HG02759 (cell line): ENCODE data around the gene TMEM132E.

Experiments
- ATAC-seq: cut with Tn5 transposase; IDR thresholded peaks from one replicate; pipeline ENCODE4 v1.9.1; 2021; ENCODE audit warnings: mild to moderate bottlenecking, moderate library complexity; ENCODE audit not compliant: unreplicated experiment

The TMEM132E gene

GRCh38 chr17:34656801-34657200 is 77.4 kb downstream of the TMEM132E start:
- ATAC-seq = no peak

DNA sequence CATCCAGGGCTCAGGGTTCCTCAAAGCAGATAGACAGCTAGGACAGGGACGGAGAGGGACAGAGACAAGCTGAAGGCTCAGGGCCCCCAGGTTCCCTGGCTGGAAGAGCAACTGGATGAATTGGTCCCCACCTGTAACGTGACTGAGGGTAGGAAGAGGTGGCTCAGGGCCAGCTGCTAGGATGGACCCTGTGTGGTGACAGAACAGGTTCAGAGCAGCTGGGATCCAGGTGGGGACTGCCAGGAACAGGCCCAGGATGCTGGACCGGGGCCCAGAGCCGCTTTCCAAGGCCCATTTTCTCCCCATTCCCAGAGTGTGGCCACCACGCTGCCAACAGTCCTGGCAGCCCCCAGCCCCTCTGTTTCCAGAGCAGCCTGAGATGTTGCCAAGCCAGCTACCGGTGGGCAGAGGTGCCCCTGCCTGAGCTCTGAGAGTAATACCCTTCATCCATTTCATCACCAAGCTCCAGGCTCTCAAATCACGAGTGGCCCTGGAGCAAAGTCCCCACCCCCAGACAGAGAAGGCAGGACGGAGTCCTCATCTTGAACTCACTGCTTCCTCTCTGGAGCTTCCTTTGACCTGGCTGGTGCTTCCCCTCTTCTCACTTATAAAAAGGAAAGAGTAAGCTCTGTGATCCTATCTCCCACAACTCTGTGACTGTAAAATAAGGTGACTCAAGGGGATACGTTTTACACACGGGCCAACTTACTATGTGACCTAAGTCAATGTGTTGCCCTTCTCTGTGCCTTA is 79.6 kb downstream of the TMEM132E start:
- no peak for ATAC-seq

DNA sequence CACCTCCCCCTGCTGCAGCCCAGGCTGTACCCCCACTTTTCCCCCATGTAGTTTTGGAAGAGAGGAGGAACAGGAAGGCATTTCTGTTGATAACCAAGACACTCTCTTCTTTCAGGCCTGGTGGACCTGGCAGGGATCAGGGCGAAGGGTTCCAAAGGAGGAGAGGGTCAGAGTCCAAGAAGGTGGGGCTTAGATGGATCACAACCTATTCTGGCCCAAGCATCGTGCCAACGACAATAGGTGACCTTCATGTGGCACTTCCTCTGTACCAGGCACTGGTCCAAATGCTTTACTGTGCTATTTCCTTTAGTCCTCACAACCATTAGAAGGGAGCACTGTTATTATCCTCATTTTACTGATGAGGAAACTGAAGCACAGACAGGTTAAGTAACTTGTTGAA is 84.3 kb downstream of the TMEM132E start:
- no peak for ATAC-seq

DNA sequence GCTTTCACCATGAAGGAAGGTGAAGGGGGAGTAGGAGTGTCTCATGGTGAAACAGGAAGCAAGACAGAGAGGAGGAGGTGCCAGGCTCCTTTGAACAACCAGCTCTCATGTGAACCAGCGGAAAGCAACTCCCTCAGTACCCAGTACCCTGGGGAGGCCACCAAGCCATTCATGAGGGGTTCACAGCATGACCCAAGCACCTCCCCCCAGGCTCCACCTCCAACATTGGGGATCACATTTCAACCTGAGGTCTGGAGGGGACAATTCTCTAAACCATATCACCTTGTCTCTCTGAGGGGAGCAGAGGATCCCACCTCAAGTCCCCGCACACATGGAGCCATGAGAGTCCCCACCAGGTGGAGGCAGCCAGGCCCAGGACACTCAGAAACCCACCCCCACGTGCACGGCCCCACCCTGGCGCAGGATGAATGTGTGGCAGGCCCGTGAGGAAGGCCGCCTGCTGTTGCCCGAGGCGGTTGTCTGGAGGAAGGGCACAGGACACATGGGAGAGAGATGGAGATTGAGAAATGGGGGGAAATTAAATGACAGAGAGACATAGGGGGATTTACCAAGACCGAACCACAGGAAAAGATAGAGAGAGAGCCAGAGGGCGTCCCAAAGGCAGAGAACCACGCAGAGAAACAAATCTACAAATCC is 85.9 kb downstream of the TMEM132E start:
- no peak for ATAC-seq

GRCh38 chr17:34665819-34666763 is 86.7 kb downstream of the TMEM132E start:
- ATAC-seq = no peak

DNA sequence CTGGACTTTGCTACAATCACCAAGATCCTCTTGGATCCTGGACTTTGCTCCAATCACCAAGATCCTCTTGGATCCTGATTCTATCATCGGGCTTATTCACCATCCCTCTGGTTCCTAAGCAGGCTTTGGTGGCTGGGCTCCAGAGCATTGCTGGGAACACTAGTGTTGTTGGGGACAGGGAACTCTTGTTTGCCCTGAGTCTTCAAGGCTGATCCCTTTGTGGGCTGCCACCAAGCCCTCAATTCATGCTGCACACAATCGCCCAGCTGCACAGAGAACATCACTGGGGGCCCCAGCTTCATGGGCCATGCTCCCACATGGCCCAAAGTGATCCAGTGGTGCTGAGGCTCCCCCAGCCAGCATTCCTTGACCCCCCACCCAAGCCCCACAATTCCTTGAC is 88.3 kb downstream of the TMEM132E start:
- ATAC-seq = no peak

DNA sequence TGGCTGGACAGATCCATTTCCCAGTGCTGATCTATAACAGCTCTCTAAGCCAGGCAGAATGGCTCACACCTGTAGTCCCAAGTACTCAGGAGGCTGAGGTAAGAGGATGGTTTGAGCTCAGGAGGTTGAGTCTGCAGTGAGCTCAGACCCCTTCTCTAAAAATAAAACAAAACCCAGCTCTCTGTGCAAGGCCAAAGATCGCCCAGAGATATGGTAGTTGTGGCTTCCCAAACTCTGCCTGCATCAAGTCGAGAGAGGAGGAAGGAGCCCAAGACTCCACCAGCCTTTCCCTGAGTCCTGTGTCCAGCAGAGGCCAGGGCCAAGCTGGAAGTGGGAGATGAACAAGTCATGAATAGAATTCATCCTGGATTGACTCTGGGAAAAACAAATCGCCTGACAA is 88.8 kb downstream of the TMEM132E start:
- ATAC-seq = no peak

GRCh38 chr17:34669511-34669910 is 90.1 kb downstream of the TMEM132E start:
- no peak for ATAC-seq

DNA sequence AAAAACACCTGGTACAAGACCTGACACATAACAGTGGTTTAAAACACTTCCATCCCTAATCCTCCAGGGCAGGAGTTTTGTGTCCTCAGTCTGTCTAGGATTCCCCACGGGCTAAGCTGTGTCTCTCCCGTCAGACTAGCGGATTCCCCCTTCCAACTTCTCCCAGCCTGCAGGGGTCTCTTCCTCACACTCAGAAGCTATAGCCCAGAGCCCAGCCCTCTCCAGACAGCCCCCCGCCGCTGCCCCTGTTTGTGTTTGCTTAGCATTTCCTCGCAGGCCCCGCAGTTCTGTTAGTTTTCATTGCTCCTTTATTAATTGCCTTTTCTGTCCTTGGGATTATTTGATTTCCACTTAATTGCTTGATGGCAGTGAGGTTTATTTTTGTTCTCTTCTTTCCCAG is 91.2 kb downstream of the TMEM132E start:
- ATAC-seq = no peak

GRCh38 chr17:34671191-34671590 is 91.8 kb downstream of the TMEM132E start:
- no peak for ATAC-seq

- no peak for ATAC-seq
Measured at GRCh38 chr17:34672176-34672785, 92.9 kb downstream of the TMEM132E start.

GRCh38 chr17:34673516-34673915 is 94.1 kb downstream of the TMEM132E start:
- no peak for ATAC-seq

DNA sequence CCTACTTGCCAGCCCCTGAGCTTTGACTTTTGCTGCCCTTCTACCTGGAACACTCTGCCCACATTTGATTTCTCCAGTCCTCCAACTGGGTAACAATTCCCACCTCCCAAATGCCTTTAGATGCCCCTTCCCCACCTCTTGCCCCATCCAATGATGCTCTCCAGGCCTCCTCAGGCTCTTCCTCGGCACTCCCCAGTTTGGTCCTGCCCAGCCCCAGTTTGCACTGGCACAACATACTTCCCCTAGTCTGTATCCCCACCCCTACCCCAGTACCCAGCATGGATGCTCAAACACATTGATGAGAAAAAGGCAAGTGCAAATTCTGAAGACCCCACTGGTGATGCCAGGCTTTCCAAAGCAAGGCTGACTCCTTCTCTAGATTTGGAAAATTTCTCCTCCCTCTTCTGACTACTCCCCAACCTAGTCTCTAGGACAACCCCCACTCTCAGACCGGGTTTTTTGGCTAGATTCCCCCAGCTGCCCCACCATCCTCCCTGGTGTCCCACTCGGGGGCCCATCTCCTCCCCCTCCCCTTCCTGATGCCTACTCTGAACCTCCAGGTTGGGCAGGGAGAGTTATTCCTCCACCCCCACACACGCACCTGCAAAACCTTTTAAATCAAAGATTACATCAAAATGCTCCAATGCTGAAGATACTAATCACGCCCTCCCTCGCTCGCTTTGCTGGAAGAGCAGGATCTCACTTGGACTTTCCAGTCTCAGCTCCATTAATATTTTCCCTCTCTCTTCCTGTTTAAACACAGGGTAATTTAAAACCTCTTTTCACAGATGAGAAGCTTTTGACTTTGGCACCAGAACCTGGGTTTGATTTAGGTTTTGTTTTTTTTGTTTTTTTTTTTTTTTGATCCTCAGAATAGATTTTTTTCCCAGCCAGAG is 94.9 kb downstream of the TMEM132E start:
- ATAC-seq = no peak

DNA sequence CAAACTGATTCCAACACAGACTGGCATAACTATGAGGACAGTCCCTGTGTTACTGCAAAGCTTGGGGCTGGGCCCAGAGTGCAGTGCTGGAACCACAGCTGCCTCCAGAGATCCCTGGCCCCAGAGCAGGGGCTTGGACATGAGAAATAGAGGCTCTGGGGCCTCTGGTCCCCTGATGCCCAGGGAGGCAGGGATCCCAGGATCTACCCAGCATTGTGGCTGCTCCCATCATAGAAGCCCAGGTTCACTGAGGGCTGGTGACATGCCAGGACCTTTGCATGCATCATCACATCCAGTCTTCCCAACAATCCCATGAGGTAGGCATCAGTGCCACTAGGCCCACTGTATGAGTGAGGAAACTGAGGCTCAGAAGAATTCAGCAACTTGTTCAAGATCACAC is 95.8 kb downstream of the TMEM132E start:
- no peak for ATAC-seq

DNA sequence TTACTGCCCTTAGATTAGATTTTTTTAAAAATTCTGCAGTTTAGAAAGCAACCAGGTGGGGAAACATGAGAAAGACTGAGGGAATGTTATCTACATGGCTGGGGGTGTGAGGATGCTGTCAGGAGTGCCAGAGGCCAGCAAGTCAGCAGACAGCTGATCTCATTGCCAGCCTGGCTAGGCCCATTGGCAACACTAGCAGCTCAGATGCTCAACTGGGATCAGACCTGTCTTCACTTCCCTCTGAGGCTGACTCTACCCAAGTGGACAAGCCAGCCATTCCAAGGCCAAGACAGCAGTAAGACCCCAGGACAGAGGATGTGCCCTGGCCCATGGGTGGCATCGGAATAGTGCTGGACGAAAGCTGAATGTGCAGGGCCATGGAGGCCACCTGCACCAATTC is 96.2 kb downstream of the TMEM132E start:
- no peak for ATAC-seq

GRCh38 chr17:34680151-34680550 is 100.8 kb downstream of the TMEM132E start:
- no peak for ATAC-seq

DNA sequence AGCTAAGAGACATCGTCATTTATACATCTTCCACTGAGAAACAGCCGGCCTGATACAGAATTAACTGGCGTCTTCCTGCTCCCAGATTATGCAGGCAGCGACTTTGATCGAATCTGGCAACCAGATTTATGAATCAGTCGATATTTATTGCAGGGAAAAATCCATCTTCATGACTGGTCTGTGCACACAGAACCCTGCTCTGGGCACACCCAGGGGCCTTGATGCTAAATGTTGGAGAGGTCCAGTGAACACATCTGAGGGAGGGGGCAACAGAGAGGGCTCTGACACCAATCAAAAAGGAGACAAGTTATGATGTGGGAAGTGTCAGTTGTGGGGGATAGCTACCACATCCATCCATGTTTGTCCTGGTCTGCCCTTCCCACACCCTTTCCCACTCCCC is 102.9 kb downstream of the TMEM132E start:
- ATAC-seq = no peak

- no peak for ATAC-seq
Measured at GRCh38 chr17:34683390-34683789, 104.0 kb downstream of the TMEM132E start.
